K562 (cell line): Measurements from ENCODE around the gene G6PD. TPM values are rescaled to one million over a fixed set of nuclear protein-coding genes. Genes with fewer than 3 reads are reported as not detected.

ENCODE experiments used
- ATAC-seq: fragments of 200-7000 bp; cut with Tn5 transposase; 3 replicates; pipeline ENCODE4 v1.9.1; 2020; ENCODE audit warnings: moderate library complexity
- BruUV-seq: library from RNA; stranded (reverse); fragments of 400-500 nt; replicated peaks from 2 replicates; lab custom pipeline; 2021; lab: Mats Ljungman, UMichigan
- CTCF ChIA-PET: fragments of 300-600 bp; formaldehyde crosslinking; extraction: SDS; loops from one replicate; lab custom pipeline; 2021; ENCODE audit warnings: low intra/inter-chr PET ratio; lab: Yijun Ruan, JAX
- POLR2A ChIA-PET: fragments of 300-600, 350-650 bp; sonication (Branson Sonifier 250); formaldehyde crosslinking; extraction: SDS; loops from one replicate; lab custom pipeline; 2021; ENCODE audit warnings: antibody characterized with exemption, inconsistent platforms; lab: Yijun Ruan, JAX
- DNase-seq, 4 experiments: peaks; one replicate each; pipeline versions ENCODE4 v3.0.0 to v3.0.0-alpha.2; 2011 to 2018; ENCODE audit warnings: low spot score in 3 of 4, mixed read lengths in 3 of 4; ENCODE audit errors: extremely low read depth in 1 of 4
- FAIRE-seq: peaks from 2 replicates; lab custom pipeline; 2011; peaks lifted over from hg19 to GRCh38; lab: Jason Lieb, UNC
- H2AFZ ChIP-seq: 2 replicates; pipeline ENCODE4 v1.6.0; 2011; ENCODE audit warnings: low read depth, low read length, control low read depth, inconsistent platforms
- H3K27ac ChIP-seq: fragments of 200-600 bp; 3 replicates; pipeline ENCODE4 v1.8.0; 2011; ENCODE audit warnings: low read depth, mild to moderate bottlenecking, control low read depth, inconsistent platforms, low read length, moderate library complexity, mixed read lengths; ENCODE audit errors: extremely low read depth
- H3K27me3 ChIP-seq, 2 experiments: fragments of 300-600 bp in 1 of 2; 2 replicates in 1 of 2; 3 replicates in 1 of 2; pipeline versions ENCODE4 v1.6.0 to v1.8.0; 2011; ENCODE audit warnings: inconsistent platforms in 2 of 2, low read length in 2 of 2, mild to moderate bottlenecking in 1 of 2, mixed read lengths in 1 of 2, moderate library complexity in 1 of 2; ENCODE audit not compliant: control insufficient read depth in 2 of 2, insufficient read depth in 2 of 2
- H3K36me3 ChIP-seq: fragments of 300-600 bp; 3 replicates; pipeline ENCODE4 v1.8.0; 2011; ENCODE audit warnings: mild to moderate bottlenecking, low read length, inconsistent platforms; ENCODE audit not compliant: control insufficient read depth, insufficient read depth
- H3K4me1 ChIP-seq, 2 experiments: fragments of 200-600 bp in 1 of 2; replicated peaks in 1 of 2; 2 replicates in 1 of 2; 3 replicates in 1 of 2; pipeline versions ENCODE4 v1.5.1 to v1.8.0; 2011; ENCODE audit warnings: inconsistent platforms in 2 of 2, low read length in 2 of 2, mild to moderate bottlenecking in 1 of 2, mixed read lengths in 1 of 2, moderate library complexity in 1 of 2; ENCODE audit not compliant: control insufficient read depth in 2 of 2, insufficient read depth in 2 of 2
- H3K4me2 ChIP-seq: 2 replicates; pipeline ENCODE4 v1.6.1; 2011; ENCODE audit warnings: low read length, control low read depth, inconsistent platforms, mixed read lengths; ENCODE audit not compliant: insufficient read depth
- H3K4me3 ChIP-seq: fragments of 200-600 bp; sonication (generic), shearing (Covaris generic); 2 replicates; pipeline ENCODE4 v1.5.1; 2016; ENCODE audit warnings: control low read depth, inconsistent platforms
- H3K79me2 ChIP-seq: fragments of 200-600 bp; 3 replicates; pipeline ENCODE4 v1.8.0; 2011; ENCODE audit warnings: low read length, inconsistent platforms; ENCODE audit not compliant: control insufficient read depth, insufficient read depth
- H3K9ac ChIP-seq, 2 experiments: 2 replicates each; pipeline versions ENCODE4 v1.6.0 to v1.6.1; 2011; ENCODE audit warnings: low read depth in 2 of 2, low read length in 2 of 2, control low read depth in 1 of 2, inconsistent platforms in 1 of 2, mild to moderate bottlenecking in 1 of 2, mixed read lengths in 1 of 2; ENCODE audit not compliant: insufficient read depth in 1 of 2
- H3K9me1 ChIP-seq: one replicate; pipeline ENCODE4 v1.6.0; 2011; ENCODE audit warnings: inconsistent platforms, mild to moderate bottlenecking, low read length, moderate library complexity; ENCODE audit not compliant: control insufficient read depth, insufficient read depth
- H3K9me3 ChIP-seq: replicated peaks from 2 replicates; pipeline ENCODE4 v1.5.1; 2011; ENCODE audit warnings: low read depth, low read length, inconsistent platforms; ENCODE audit not compliant: control insufficient read depth, insufficient read depth
- H4K20me1 ChIP-seq: replicated peaks from 2 replicates; pipeline ENCODE4 v1.6.1; 2011; ENCODE audit warnings: low read length, inconsistent platforms, mixed read lengths; ENCODE audit not compliant: control insufficient read depth, insufficient read depth
- CHCHD3 ChIP-seq: fragments of 250-450 bp; sonication (Bioruptor Pico); IDR thresholded peaks from 2 replicates; pipeline ENCODE4 v2.1.2; 2022; ENCODE audit warnings: mild to moderate bottlenecking
- HMGN3 ChIP-seq: IDR thresholded peaks from 2 replicates; pipeline ENCODE4 v1.6.1; 2011; ENCODE audit warnings: borderline replicate concordance, low read depth, mild to moderate bottlenecking, mixed read lengths, low read length; ENCODE audit not compliant: insufficient read length; ENCODE audit errors: extremely low read depth
- KAT7 ChIP-seq: sonication (generic); formaldehyde crosslinking; IDR thresholded peaks from 2 replicates; pipeline ENCODE4 v1.8.0; 2022; ENCODE audit warnings: missing genetic modification reagents, mild to moderate bottlenecking, borderline replicate concordance
- LCOR ChIP-seq: sonication (generic); formaldehyde crosslinking; IDR thresholded peaks from 2 replicates; pipeline ENCODE4 v1.8.0; 2022; ENCODE audit warnings: mild to moderate bottlenecking, missing genetic modification reagents
- MEF2D ChIP-seq: conservative IDR thresholded peaks from 2 replicates; pipeline ENCODE4 v1.6.1; 2016; ENCODE audit warnings: low read depth, missing genetic modification characterization, missing compliant biosample characterization
- RCOR1 ChIP-seq, 2 experiments: IDR thresholded peaks; 2 replicates each; pipeline ENCODE4 v1.6.1; 2012; ENCODE audit warnings: low read depth in 2 of 2, low read length in 2 of 2, borderline replicate concordance in 1 of 2, improper control_type of control experiment in 1 of 2
- SAFB ChIP-seq: fragments of 200-400 bp; formaldehyde crosslinking; IDR thresholded peaks from 2 replicates; pipeline ENCODE4 v1.6.1; 2017; ENCODE audit warnings: low read depth, low read length, borderline replicate concordance
- TSHZ1 ChIP-seq: fragments of 250-450 bp; sonication (Bioruptor Pico); IDR thresholded peaks from 2 replicates; pipeline ENCODE4 v1.4.0; 2020; ENCODE audit warnings: mild to moderate bottlenecking, moderate library complexity
- ZNF232 ChIP-seq: sonication (generic); formaldehyde crosslinking; IDR thresholded peaks from 2 replicates; pipeline ENCODE4 v1.8.0; 2022; ENCODE audit warnings: mild to moderate bottlenecking, missing genetic modification reagents
- WGBS: fragments of 100-300 bp; shearing (Covaris generic); methylation state at CpG from one replicate; pipeline ENCODE4 v1.1.6; 2016; ENCODE audit warnings: low coverage, mixed read lengths; ENCODE audit not compliant: insufficient coverage; ENCODE audit errors: missing lambda C conversion rate; 5-methylcytosine and 5-hydroxymethylcytosine counted together
- in situ Hi-C: fragments of 300-500 bp; cut with MboI; formaldehyde crosslinking; loops from 4 replicates; pipeline ENCODE4 v1.15.0; 2018; ENCODE audit warnings: inconsistent platforms, mixed read lengths
- intact Hi-C: fragments of 100-400 bp; cut with micrococcal nuclease; formaldehyde crosslinking; loops from 2 replicates; pipeline ENCODE4 v1.14.2; 2022
- polyA plus RNA-seq, 8 experiments: library from polyadenylated mRNA; depleted of rRNA in 4 of 8; stranded (reverse) in 5 of 8; unstranded in 3 of 8; fragments of >200 nt; fragmentation: Nextera tagmentation in 2 of 8; fragmentation: Illumina TruSeq in 1 of 8; extraction: Ambion mirVana in 2 of 8; extraction: Trizol in 1 of 8; gene quantifications; 2 replicates each; pipeline versions ENCODE4 v1.2.1 to v1.2.3, GENCODE V29; 2011 to 2014; ENCODE audit warnings: inconsistent platforms in 1 of 8, missing spikeins in 1 of 8
- total RNA-seq, 7 experiments: library from RNA; depleted of rRNA in 6 of 7; stranded (reverse); fragments of >200 nt in 6 of 7; fragmentation: Illumina TruSeq in 2 of 7; extraction: Trizol in 2 of 7; gene quantifications; 2 replicates each; pipeline versions ENCODE4 v1.2.1 to v1.2.3, GENCODE V29; 2011 to 2021; ENCODE audit warnings: low replicate concordance in 1 of 7

G6PD gene
- total and polyA plus RNA-seq, 9 of the 15 experiments (the other 6 are each of a cell fraction or from before 2014, with no cell fraction given), result 2.9 to 222 (median 66.4) TPM

- TF ChIP-seq TSHZ1 (CRISPR knock-in tag), result no peak
- no peak for TF ChIP-seq SAFB
- no peak for TF ChIP-seq HMGN3
- TF ChIP-seq RCOR1 (IDR thresholded peaks at IDR 0.05; ENCODE audit: borderline replicate concordance in 1 of 2, low read depth in 2 of 2, low read length in 2 of 2), result no peak
- no peak for TF ChIP-seq CHCHD3 (CRISPR knock-in tag)
Measured at GRCh38 chrX:154549766-154550165, 3.1 kb upstream of the G6PD start (continued).

- in situ Hi-C loops, result loop anchor here (25.0 kb wide), 1 partner anchor 386 kb away; no protein-coding TSS in a partner anchor
- Histone ChIP-seq H3K4me2 (peak overlapping the region; percentile 100), H3K27me3 (no peaks in the 10 kb centered on the region), H3K9ac (peak overlapping the region; percentile 95), H4K20me1 (0 out of 2 replicates have a peak, but pooled peaks cover 17% of the 10 kb centered on the region), H3K36me3 (peaks cover 46% of the 10 kb centered on the region), H3K79me2 (peaks cover 78% of the 10 kb centered on the region), H3K9me3 (no peaks in the 10 kb centered on the region), H3K4me3 (peak overlapping the region; percentile 98)
- no peak for FAIRE-seq
- POLR2A ChIA-PET, result interaction anchor here (0.7 to 1.3 kb wide), 4 partner anchors 32 to 861 kb away, joined by 3 read pairs; partner anchors contain the start of genes FAM3A and SLC6A8
- no peak for DNase-seq
- WGBS, result 2% methylated on average over 9 of the region's 9 CpGs
- intact Hi-C loops, result no loop called here
- TF ChIP-seq KAT7 (0 out of 2 replicates have a peak, but pooled peaks have one; percentile 26), LCOR (CRISPR knock-in tag) (0 out of 2 replicates have a peak, but pooled peaks have one; percentile 23), ZNF232 (no peak), MEF2D (no peak)
- TF ChIP-seq, all 486 proteins: peak for 2
- ATAC-seq, result no peak
- CTCF ChIA-PET, result no interaction called here
- BruUV-seq, result TSS peak; percentile 52
- H3K9me1 ChIP-seq, result peaks cover 6% of the 10 kb centered on the region
- H3K27ac ChIP-seq, result peak overlapping the region; percentile 98
- peaks cover 32 to 46% of the 10 kb centered on the region in 2 experiments; a peak in 4 of 5 replicates for H3K4me1 ChIP-seq
- 0 out of 2 replicates have a peak overlapping the region, but pooled peaks have one; percentile 90 for H2AFZ ChIP-seq
Measured at GRCh38 chrX:154548028-154548316, 1.3 kb upstream of the G6PD start.
